Measurements from ENCODE around the gene RFT1. TPM values are rescaled to one million over a fixed set of nuclear protein-coding genes. Genes with fewer than 3 reads are reported as not detected.
A peak's percentile ranks its signal among the peaks of the same experiment; 100 is the strongest.

The RFT1 gene
- total RNA-seq, 4 donors from 2014 or later, result 8.6 to 16.1 (median 15.5) TPM

DNA sequence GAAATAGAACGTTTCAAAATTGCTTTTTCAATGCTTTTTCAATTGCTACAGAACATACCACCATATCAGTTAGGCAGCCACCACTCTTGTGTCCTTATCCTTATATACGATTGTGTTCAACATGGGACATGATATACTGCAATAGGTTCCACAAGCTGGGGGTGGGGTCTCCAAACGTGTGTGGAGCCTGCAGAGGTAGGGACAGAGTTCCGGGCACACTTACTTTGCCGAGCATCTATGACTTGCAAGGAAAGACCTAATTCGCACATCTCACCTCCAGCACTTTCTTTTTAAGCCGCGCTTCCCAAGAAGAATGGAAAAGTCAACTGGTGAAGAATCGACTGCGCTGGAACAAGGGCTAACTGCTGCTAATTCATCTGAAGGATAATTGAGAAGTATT, 44.8 kb downstream of the RFT1 start:
- TF ChIP-seq, protein P1, sequence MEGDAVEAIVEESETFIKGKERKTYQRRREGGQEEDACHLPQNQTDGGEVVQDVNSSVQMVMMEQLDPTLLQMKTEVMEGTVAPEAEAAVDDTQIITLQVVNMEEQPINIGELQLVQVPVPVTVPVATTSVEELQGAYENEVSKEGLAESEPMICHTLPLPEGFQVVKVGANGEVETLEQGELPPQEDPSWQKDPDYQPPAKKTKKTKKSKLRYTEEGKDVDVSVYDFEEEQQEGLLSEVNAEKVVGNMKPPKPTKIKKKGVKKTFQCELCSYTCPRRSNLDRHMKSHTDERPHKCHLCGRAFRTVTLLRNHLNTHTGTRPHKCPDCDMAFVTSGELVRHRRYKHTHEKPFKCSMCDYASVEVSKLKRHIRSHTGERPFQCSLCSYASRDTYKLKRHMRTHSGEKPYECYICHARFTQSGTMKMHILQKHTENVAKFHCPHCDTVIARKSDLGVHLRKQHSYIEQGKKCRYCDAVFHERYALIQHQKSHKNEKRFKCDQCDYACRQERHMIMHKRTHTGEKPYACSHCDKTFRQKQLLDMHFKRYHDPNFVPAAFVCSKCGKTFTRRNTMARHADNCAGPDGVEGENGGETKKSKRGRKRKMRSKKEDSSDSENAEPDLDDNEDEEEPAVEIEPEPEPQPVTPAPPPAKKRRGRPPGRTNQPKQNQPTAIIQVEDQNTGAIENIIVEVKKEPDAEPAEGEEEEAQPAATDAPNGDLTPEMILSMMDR (IDR thresholded peaks at IDR 0.05), result no peak
- no peak for TF ChIP-seq POLR2A (IDR thresholded peaks at IDR 0.05)
- intact Hi-C loops (cut with DNase I; ENCODE audit: low total_unique reads), result no loop called here
- WGBS, 2 donors, result 86% methylated on average over 10 of the region's 10 CpGs
- peak in 1 of 2 donors; percentile 29 for DNase-seq (ENCODE audit: low spot score in 2 of 2)
- no peak overlapping the region for H3K4me3 ChIP-seq (ENCODE audit: low read depth, poor library complexity, severe bottlenecking)

DNA sequence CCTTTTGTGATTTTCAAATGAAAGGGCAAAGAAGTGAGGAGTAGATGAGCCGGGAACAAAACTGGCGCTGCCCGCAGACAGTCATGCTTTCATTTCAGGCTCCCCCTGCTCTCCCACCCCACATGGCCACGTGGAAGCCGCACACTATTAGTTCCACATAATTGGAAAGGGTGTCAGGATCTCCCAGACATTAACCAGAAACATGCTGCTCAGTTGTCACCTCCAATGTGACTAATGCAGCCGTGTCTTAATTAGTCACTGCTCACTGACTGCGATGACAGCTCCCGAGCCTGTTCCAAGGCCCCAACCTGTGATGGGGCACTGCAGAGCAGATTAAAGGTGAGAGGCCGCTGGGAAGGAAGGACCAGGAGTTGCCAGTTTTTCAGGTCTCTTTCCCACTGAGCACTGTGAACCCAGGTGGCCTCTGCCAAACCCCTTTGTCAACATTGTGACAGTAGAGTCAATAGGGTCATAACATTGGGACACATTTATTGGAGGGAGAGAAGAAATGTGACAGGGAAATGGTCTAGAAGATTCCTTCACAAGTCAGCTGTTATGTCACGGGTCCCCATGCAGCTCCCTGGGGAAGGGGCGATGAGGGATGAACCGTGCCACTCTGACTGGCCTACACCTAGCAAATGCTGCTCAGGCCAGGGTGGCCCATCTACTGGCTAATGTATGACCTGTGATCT, 45.8 kb downstream of the RFT1 start:
- peak in 1 of 2 donors; percentile 75 for DNase-seq (ENCODE audit: low spot score in 2 of 2)
- 60 to 67% methylated on average over 12 of the region's 12 CpGs for WGBS, 2 donors

DNA sequence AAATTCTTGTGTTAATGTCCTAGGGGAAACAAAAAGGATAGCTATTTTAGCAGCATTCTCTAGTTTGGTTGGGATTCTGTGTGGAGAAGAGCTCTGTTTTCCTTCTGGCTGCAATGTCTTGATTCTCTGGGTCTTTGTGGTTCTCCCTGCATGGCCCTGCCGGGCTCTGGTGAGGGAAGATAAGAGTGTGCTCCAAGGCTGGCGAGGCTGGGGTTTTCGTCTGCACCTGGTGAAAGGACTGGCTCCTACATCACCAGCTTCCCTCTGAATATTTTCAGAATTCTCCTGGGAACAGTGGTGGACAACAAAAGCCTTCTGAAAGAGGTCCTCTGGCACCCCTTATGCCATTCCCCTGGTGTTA, 46.3 kb downstream of the RFT1 start:
- no peak for TF ChIP-seq POLR2A (IDR thresholded peaks at IDR 0.05)
- TF ChIP-seq, protein P1 (IDR thresholded peaks at IDR 0.05), result no peak
- H3K4me3 ChIP-seq (ENCODE audit: low read depth, poor library complexity, severe bottlenecking), result no peak overlapping the region
- 60 to 64% methylated on average over 3 of the region's 3 CpGs for WGBS, 2 donors
- DNase-seq (ENCODE audit: low spot score in 2 of 2), result no peak
- intact Hi-C loops (cut with DNase I; ENCODE audit: low total_unique reads), result no loop called here

More for the DNA sequence above, 45.8 kb downstream of the RFT1 start:
- intact Hi-C loops (cut with DNase I; ENCODE audit: low total_unique reads), result no loop called here
- no peak for TF ChIP-seq POLR2A (IDR thresholded peaks at IDR 0.05)
- TF ChIP-seq, protein P1 (IDR thresholded peaks at IDR 0.05), result no peak
- no peak overlapping the region for H3K4me3 ChIP-seq (ENCODE audit: low read depth, poor library complexity, severe bottlenecking)

DNA sequence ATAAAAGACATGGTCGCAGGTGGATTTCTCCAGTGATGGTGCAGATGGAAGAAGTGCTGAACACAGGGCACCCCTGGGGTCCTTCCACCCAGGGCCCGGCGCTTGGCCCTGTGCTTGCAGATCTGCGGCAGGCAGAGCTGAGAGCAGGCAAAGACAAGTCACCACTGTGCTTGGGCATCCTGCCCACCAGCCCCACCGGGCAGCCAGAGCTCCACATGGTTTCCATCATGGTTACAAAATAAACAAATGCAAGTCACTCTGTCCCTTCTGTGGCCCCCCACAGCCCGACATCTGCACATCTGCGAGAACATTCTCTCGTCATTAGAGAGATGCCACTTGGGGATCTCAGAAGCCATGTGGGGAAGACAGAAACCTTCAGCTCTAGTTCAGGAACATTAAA, 46.7 kb downstream of the RFT1 start:
- WGBS, 2 donors, result 33 to 35% methylated on average over 8 of the region's 8 CpGs
- TF ChIP-seq, protein P1 (IDR thresholded peaks at IDR 0.05), result no peak
- no peak for TF ChIP-seq POLR2A (IDR thresholded peaks at IDR 0.05)
- no peak overlapping the region for H3K4me3 ChIP-seq (ENCODE audit: low read depth, poor library complexity, severe bottlenecking)
- intact Hi-C loops (cut with DNase I; ENCODE audit: low total_unique reads), result no loop called here
- DNase-seq (ENCODE audit: low spot score in 2 of 2), result peak in 1 of 2 donors; percentile 89

DNA sequence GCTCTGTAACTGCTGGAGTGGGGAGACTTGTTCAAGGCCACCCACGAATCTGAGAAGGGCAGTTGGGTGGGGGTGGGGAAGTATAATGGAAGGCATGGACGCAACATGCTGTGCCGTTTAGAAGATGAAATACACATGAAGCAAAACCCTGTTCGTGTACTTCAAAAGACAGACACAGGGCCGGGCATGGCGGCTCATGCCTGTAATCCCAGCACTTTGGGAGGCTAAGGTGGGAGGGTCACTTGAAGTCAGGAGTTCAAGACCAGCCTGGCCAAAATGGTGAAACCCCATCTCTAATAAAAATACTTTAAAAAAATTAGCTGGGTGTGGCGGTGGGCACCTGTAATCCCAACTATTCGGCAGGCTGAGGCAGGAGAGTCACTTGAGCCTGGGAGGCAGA, 47.5 kb downstream of the RFT1 start:
- intact Hi-C loops (cut with DNase I; ENCODE audit: low total_unique reads), result no loop called here
- no peak overlapping the region for H3K4me3 ChIP-seq (ENCODE audit: low read depth, poor library complexity, severe bottlenecking)
- 81 to 84% methylated on average over 8 of the region's 8 CpGs for WGBS, 2 donors
- DNase-seq (ENCODE audit: low spot score in 2 of 2), result peak in 1 of 2 donors; percentile 42
- TF ChIP-seq, protein P1 (IDR thresholded peaks at IDR 0.05), result no peak
- no peak for TF ChIP-seq POLR2A (IDR thresholded peaks at IDR 0.05)

DNA sequence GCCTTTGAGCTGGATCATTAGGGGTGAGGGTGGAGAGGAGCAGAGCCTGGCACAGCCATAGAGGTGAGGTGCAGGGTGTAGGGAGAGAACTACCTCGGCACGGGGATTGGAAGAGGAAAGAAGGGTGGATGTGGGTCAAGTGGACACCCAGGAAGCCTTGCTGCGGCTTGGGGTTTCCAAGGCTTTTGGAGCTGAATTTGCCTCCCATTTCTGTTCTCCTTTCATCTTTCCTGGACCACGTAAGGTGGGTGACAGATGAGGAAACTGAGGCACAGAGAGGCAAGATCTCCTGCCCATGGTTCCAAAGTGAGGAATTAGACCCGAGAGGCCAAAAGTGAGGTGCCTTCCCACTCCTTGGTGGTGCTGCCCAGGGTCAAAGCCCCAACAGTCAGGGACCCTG, 48.9 kb downstream of the RFT1 start:
- 87 to 89% methylated on average over 5 of the region's 5 CpGs for WGBS, 2 donors
- DNase-seq (ENCODE audit: low spot score in 2 of 2), result peak in 1 of 2 donors; percentile 59
- H3K4me3 ChIP-seq (ENCODE audit: low read depth, poor library complexity, severe bottlenecking), result no peak overlapping the region
- no peak for TF ChIP-seq POLR2A (IDR thresholded peaks at IDR 0.05)
- TF ChIP-seq, protein P1 (IDR thresholded peaks at IDR 0.05), result no peak
- intact Hi-C loops (cut with DNase I; ENCODE audit: low total_unique reads), result no loop called here

Measured in lower leg skin (tissue), 4 donors.